Stimulated activated naive CD8-positive, alpha-beta T cell treated with anti-CD3 and anti-CD28 coated beads, Interleukin-15, Interleukin-2, amounts not matched to agents 100 ng/mL and 50 ng/mL, for 24 hours (primary cell): ENCODE data around the gene BRIP1.
"Not testable (repeated sequence)": the region's sequence is repeated elsewhere in the genome, so short reads cannot be mapped to it uniquely, and the experiment has no call there.

Experiments
- H3K27ac Mint-ChIP-seq: one replicate; pipeline ENCODE4 v1.8.0; 2021; ENCODE audit warnings: mild to moderate bottlenecking, mixed read lengths
- H3K27me3 Mint-ChIP-seq: one replicate; pipeline ENCODE4 v1.8.0; 2021; ENCODE audit warnings: mixed read lengths
- H3K36me3 Mint-ChIP-seq: one replicate; pipeline ENCODE4 v1.8.0; 2021; ENCODE audit warnings: low read depth, mixed read lengths
- H3K4me1 Mint-ChIP-seq: one replicate; pipeline ENCODE4 v1.8.0; 2021; ENCODE audit warnings: low read depth, mixed read lengths
- H3K4me3 Mint-ChIP-seq: one replicate; pipeline ENCODE4 v1.8.0; 2021; ENCODE audit warnings: mild to moderate bottlenecking, mixed read lengths
- H3K9me3 Mint-ChIP-seq: one replicate; pipeline ENCODE4 v1.8.0; 2021; ENCODE audit warnings: mixed read lengths

Gene BRIP1

GRCh38 chr17:61783120-61783519, 80.2 kb downstream of the BRIP1 start:
- H3K36me3 Mint-ChIP-seq = peaks cover 4% of the 10 kb centered on the region
- H3K27ac Mint-ChIP-seq = no peak overlapping the region
- peaks cover 15% of the 10 kb centered on the region for H3K4me1 Mint-ChIP-seq
- no peak overlapping the region for H3K4me3 Mint-ChIP-seq
- no peaks in the 10 kb centered on the region for H3K9me3 Mint-ChIP-seq
- H3K27me3 Mint-ChIP-seq = no peaks in the 10 kb centered on the region

- peaks cover 15% of the 10 kb centered on the region for H3K4me1 Mint-ChIP-seq
- H3K27me3 Mint-ChIP-seq = no peaks in the 10 kb centered on the region
- H3K4me3 Mint-ChIP-seq = no peak overlapping the region
- peaks cover 4% of the 10 kb centered on the region for H3K36me3 Mint-ChIP-seq
- H3K9me3 Mint-ChIP-seq = no peaks in the 10 kb centered on the region
- H3K27ac Mint-ChIP-seq = no peak overlapping the region
Observed at GRCh38 chr17:61782683-61783082, 80.6 kb downstream of the BRIP1 start.

GRCh38 chr17:61775364-61775763, 88.0 kb downstream of the BRIP1 start:
- Mint-ChIP-seq H3K27me3 (no peaks in the 10 kb centered on the region), H3K36me3 (peaks cover 36% of the 10 kb centered on the region), H3K9me3 (peaks cover 13% of the 10 kb centered on the region), H3K27ac (no peak overlapping the region), H3K4me1 (no peaks in the 10 kb centered on the region), H3K4me3 (no peak overlapping the region)

GRCh38 chr17:61774724-61775123, 88.6 kb downstream of the BRIP1 start:
- Mint-ChIP-seq H3K36me3 (peaks cover 39% of the 10 kb centered on the region), H3K27ac (no peak overlapping the region), H3K27me3 (no peaks in the 10 kb centered on the region), H3K9me3 (peaks cover 13% of the 10 kb centered on the region), H3K4me3 (no peak overlapping the region), H3K4me1 (no peaks in the 10 kb centered on the region)

GRCh38 chr17:61774087-61774486, 89.2 kb downstream of the BRIP1 start:
- peaks cover 13% of the 10 kb centered on the region for H3K9me3 Mint-ChIP-seq
- H3K27ac Mint-ChIP-seq, H3K4me3 Mint-ChIP-seq, H3K27me3 Mint-ChIP-seq, H3K4me1 Mint-ChIP-seq: not testable (repeated sequence)
- H3K36me3 Mint-ChIP-seq = peaks cover 42% of the 10 kb centered on the region

GRCh38 chr17:61770752-61771533, 92.4 kb downstream of the BRIP1 start:
- Mint-ChIP-seq H3K27me3 (no peaks in the 10 kb centered on the region), H3K4me3 (no peak overlapping the region), H3K9me3 (peaks cover 13% of the 10 kb centered on the region), H3K27ac (no peak overlapping the region), H3K36me3 (peaks cover 47% of the 10 kb centered on the region), H3K4me1 (no peaks in the 10 kb centered on the region)

- Mint-ChIP-seq H3K27me3 (no peaks in the 10 kb centered on the region), H3K36me3 (peaks cover 47% of the 10 kb centered on the region), H3K4me1 (no peaks in the 10 kb centered on the region), H3K9me3 (peaks cover 13% of the 10 kb centered on the region), H3K27ac (no peak overlapping the region), H3K4me3 (no peak overlapping the region)
Observed at GRCh38 chr17:61770043-61770442, 93.3 kb downstream of the BRIP1 start.

GRCh38 chr17:61768405-61768804, 94.9 kb downstream of the BRIP1 start:
- peaks cover 13% of the 10 kb centered on the region for H3K9me3 Mint-ChIP-seq
- no peaks in the 10 kb centered on the region for H3K4me1 Mint-ChIP-seq
- H3K4me3 Mint-ChIP-seq = no peak overlapping the region
- peaks cover 39% of the 10 kb centered on the region for H3K36me3 Mint-ChIP-seq
- H3K27ac Mint-ChIP-seq = no peak overlapping the region
- no peaks in the 10 kb centered on the region for H3K27me3 Mint-ChIP-seq

- Mint-ChIP-seq H3K4me1 (no peaks in the 10 kb centered on the region), H3K9me3 (peaks cover 9% of the 10 kb centered on the region), H3K27ac (no peak overlapping the region), H3K4me3 (no peak overlapping the region), H3K27me3 (no peaks in the 10 kb centered on the region), H3K36me3 (peaks cover 36% of the 10 kb centered on the region)
Observed at GRCh38 chr17:61766520-61766919, 96.8 kb downstream of the BRIP1 start.

- no peaks in the 10 kb centered on the region for H3K4me1 Mint-ChIP-seq
- peaks cover 31% of the 10 kb centered on the region for H3K36me3 Mint-ChIP-seq
- no peak overlapping the region for H3K4me3 Mint-ChIP-seq
Observed at GRCh38 chr17:61764846-61765245, 98.5 kb downstream of the BRIP1 start.

GRCh38 chr17:61761827-61762226, 101.5 kb downstream of the BRIP1 start:
- no peaks in the 10 kb centered on the region for H3K4me1 Mint-ChIP-seq
- H3K27ac Mint-ChIP-seq = no peak overlapping the region
- H3K4me3 Mint-ChIP-seq = no peak overlapping the region
- no peaks in the 10 kb centered on the region for H3K9me3 Mint-ChIP-seq
- peaks cover 31% of the 10 kb centered on the region for H3K36me3 Mint-ChIP-seq
- H3K27me3 Mint-ChIP-seq = no peaks in the 10 kb centered on the region

More at GRCh38 chr17:61764846-61765245, 98.5 kb downstream of the BRIP1 start:
- no peak overlapping the region for H3K27ac Mint-ChIP-seq
- H3K27me3 Mint-ChIP-seq = no peaks in the 10 kb centered on the region
- H3K9me3 Mint-ChIP-seq = no peaks in the 10 kb centered on the region

- Mint-ChIP-seq H3K36me3 (peaks cover 36% of the 10 kb centered on the region), H3K9me3 (no peaks in the 10 kb centered on the region), H3K27ac (no peak overlapping the region), H3K4me1 (no peaks in the 10 kb centered on the region), H3K27me3 (no peaks in the 10 kb centered on the region), H3K4me3 (no peak overlapping the region)
Observed at GRCh38 chr17:61759362-61759761, 104.0 kb downstream of the BRIP1 start.

GRCh38 chr17:61758430-61758829, 104.9 kb downstream of the BRIP1 start:
- Mint-ChIP-seq H3K27ac (no peak overlapping the region), H3K36me3 (peaks cover 36% of the 10 kb centered on the region), H3K4me3 (no peak overlapping the region), H3K27me3 (no peaks in the 10 kb centered on the region), H3K9me3 (no peaks in the 10 kb centered on the region), H3K4me1 (no peaks in the 10 kb centered on the region)

- no peak overlapping the region for H3K4me3 Mint-ChIP-seq
- no peaks in the 10 kb centered on the region for H3K27me3 Mint-ChIP-seq
- H3K27ac Mint-ChIP-seq = no peak overlapping the region
- peaks cover 34% of the 10 kb centered on the region for H3K36me3 Mint-ChIP-seq
- H3K9me3 Mint-ChIP-seq = no peaks in the 10 kb centered on the region
- H3K4me1 Mint-ChIP-seq = no peaks in the 10 kb centered on the region
Observed at GRCh38 chr17:61757168-61757567, 106.2 kb downstream of the BRIP1 start.

- Mint-ChIP-seq H3K4me1 (no peaks in the 10 kb centered on the region), H3K27ac (no peak overlapping the region), H3K27me3 (no peaks in the 10 kb centered on the region), H3K36me3 (peaks cover 28% of the 10 kb centered on the region), H3K9me3 (no peaks in the 10 kb centered on the region), H3K4me3 (no peak overlapping the region)
Observed at GRCh38 chr17:61756561-61756960, 106.8 kb downstream of the BRIP1 start.

GRCh38 chr17:61755668-61756067, 107.7 kb downstream of the BRIP1 start:
- Mint-ChIP-seq H3K4me1 (peaks cover 5% of the 10 kb centered on the region), H3K4me3 (no peak overlapping the region), H3K27ac (no peak overlapping the region), H3K36me3 (peaks cover 22% of the 10 kb centered on the region), H3K9me3 (no peaks in the 10 kb centered on the region), H3K27me3 (no peaks in the 10 kb centered on the region)
